Measurements from ENCODE around the gene NTRK3.

Gene NTRK3

DNA sequence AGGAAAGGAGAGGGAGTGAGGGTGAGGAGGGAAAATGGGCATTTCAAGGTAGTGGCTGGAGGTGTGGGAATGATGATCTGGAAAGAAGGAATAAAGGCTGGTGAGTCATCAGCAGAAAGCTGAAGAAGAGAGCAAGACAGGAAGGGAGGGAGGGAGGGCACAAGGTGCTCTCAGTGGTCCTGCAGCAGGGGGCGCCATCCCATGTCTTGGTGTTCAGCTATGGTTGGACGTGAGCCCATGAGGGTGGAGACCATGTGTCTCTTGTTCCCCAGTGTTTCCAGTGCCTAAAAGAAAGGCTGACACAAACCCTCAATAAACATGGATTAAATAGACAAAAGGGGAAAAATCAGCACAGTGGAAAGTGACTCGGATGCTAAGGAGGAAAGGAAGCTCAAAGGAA is 228.5 kb downstream of the NTRK3 start:
- no peak for DNase-seq (ENCODE audit: low spot score)

DNA sequence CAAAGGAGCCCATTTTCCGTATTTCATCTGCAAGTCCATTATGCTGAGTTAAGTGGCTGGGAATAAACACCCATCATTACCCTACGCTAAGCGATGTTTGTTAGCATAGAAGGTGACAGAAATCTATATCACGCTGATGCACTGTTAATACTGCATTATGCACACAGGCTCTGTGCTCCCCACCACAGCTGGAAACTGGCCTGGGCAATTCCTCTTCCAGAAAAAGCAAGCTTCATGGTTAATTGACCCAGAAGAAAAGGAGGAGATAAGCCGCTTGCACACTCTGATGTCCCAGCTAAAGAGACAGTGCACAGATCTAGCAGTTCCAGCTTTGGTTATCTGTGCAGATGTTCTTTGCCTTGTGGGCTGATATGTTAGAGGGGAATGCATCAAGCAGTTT is 232.6 kb downstream of the NTRK3 start:
- DNase-seq (ENCODE audit: low spot score): no peak

DNA sequence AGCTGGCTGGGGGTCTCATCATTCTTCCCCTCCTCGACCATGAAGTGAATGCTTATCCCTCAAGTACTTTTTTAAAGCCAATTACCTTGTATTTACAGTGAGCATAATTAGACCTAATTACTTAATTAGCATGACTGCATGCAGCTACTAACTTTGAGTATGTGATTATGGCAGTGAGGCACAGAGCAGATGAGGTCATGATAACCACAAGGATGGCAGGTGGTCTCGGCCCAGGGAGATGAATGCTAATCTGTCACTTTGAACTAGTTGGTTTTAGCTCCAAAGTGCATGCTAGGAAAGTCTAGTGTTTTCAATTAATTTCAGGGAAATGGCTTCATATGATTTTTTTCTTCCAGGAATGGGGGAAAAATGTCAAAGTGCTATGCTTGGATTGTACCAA is 233.8 kb downstream of the NTRK3 start:
- DNase-seq (ENCODE audit: low spot score): no peak

DNA sequence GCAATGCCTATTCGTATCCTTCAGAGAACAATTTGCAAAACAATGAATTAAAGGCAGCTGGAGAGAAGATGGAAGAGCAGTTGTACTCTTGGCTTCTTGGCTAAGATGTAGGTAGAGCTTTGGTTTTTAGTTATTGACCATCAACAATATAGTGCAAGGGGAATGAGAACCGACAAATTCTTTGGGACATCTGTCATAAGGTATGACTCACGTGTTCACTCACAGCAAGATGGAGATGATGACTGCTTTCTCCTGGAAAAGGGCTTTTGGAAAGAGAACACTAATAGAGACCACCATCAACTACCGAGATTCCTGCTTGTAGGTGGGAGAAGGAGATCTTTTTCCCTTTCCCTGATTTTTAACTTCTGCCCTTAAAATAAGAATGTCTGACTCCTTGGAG is 234.9 kb downstream of the NTRK3 start:
- no peak for DNase-seq (ENCODE audit: low spot score)

DNA sequence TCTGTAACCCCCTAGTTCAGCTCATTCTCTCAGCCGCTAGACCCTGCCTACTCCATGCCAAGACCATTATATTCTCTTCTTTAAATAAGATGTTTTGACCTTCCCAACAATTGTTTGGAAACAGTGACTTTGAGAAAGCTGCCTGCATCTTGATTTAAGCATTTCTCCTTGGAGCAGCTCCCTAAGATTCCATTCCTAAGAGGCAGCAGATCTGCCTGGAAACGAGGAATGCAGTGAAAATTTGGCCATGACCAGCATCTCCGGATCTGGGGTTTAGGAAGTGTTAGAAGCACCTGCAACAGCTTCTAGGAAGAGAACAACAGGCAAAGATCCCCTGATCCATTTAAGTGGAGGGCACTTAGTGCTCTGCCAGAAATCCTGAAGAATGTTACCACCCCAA is 235.7 kb downstream of the NTRK3 start:
- DNase-seq (ENCODE audit: low spot score): no peak

DNA sequence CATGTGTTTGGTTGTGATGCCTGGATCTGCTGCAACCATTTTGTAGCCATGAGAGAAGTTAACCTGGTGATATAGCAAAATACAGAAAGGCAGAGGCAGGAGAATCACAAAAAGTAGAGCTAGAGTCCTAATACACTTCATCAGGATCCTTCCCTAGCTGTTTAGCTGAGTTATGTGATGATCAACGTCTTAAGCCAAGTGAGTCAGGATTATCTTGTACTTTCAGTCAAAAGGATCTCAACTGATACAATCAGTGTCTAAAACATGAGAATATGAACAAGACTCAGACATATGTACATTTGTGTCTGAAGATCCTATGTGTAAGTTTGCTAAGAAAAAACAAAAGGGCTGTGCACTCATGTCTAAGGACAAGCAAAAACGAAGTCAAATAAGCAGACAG is 236.9 kb downstream of the NTRK3 start:
- no peak for DNase-seq (ENCODE audit: low spot score)

DNA sequence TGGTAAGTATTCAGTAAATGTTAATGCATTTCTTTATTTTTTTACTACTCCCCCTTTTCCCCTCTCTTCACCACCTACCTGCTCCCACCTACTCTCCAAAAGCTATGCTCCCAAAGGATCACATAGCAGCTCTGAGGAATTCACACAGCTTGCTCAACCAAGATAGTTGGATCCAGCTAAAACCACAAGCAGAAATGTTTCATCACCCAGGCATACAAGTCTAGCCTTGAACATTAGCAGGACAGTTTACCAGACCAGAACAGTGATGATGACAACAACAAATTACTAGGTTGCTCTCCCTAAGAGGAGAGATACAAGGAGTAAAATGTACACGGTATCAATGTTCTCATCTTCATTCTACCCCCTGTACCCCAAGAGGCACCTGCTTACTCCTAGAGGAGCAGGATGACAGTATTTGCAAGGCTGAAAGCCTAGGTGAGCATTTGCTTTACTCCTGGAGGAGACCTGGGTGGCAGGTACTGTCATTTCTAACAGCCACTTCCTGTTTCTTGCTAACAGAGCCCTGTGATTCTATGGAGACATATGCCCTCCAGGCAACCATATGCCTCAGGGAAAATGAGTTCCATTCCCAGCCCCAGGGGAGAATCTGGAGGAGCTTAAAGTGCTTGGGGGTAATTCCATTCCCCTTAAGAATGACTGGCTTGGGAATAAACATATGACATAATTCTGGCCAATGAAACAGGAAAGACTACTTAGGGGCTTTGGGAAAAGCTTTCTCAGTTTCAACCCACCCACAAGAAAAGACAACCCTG is 237.5 kb downstream of the NTRK3 start:
- no peak for DNase-seq (ENCODE audit: low spot score)

DNA sequence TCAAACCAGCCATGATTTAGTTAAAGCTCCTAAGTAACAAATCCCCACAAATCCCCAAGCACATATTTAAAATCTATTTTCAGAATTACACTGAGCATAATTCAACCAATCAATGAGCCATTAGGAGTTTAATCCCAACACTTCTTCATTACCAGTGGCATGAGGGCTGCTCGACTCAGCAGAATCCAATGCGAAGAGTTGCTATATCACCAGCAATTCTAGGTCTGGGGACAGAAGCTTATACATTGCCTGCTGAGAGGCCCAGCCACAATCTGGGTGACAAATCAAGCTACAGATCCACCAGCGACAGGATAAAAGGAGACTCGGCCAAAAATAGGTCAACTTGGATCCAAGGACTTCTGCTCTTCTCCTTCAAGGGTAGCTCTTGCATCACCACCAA is 238.8 kb downstream of the NTRK3 start:
- DNase-seq (ENCODE audit: low spot score): no peak

DNA sequence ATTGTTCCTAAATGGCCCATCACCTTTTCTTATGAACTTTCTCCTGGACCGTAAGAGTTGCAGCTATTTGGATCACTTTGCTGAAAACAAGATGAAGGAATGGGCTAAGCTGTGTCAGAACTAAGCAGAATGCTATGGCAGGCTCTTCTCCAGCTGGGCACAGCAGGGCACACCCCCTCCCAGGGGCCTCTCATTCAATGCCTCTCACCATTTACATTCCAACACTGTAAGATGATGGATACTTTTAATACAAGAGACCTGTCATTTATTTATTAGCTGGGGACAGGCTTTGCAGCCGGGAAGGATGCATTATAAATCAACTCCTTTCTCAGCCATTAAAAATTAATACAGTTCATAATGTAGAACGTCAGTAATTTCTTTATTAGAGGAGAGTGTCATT is 240.1 kb downstream of the NTRK3 start:
- no peak for DNase-seq (ENCODE audit: low spot score)

DNA sequence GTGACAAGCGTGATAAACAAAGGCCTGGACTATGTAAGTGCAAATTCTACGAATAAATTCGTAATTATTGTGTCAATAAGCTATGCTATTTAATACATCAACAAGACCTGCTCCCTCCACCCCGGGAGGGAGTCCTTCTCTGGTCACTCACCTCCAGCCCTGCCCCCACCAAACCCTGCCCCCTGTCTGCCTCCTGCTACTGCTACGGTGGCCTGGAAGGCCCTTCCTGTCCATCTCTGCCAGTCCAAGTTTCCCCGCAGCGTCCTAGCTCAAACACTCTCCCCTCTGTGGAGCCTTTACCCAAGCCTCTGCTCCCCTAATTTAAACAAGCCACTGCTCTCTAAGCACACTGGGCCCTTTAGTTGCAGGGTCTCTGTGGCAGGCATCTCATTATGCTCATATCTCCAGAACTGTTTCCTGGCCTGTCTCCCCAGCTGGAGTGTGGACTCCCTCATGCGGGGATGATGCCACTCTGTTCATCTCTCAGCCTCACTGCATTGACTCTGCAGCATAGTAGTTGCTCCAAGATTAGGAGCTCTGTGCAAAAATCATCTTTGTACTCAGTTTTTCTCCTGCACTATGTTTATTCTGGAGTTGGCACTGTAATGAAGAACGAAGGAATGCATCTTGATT is 241.2 kb downstream of the NTRK3 start:
- DNase-seq (ENCODE audit: low spot score): no peak

DNA sequence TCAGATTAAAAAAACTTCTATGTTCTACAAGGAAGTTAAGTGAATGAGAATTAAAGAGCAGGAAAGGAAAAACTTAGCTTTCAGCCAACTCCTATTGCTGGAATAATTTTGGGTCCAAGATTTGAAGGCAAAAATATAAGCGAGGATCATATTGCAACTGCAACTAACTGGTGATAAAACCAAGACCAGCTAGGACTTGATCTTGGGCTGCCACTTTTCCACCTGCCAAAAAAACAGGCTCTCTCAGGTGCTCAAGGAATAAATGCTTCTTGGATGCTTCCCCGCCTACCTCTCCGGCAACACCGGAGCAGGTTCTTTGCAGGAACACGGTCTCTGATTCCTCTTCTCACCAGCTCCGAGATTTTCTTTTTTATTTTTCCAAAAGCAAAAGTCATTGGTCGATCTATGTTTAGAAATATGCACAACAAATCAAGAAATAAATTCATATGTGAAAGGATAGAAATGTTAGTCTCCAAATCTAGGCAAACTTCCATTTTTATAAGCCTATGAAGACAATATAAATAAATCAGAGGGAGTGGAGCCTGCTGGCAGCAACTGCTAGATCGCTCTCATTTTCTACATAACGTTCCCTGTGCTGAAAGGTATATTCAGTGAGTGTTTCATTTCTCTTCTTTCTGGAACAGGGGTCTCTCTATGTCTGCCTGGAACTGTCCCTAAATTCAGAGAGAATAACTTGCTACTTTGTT is 241.9 kb downstream of the NTRK3 start:
- DNase-seq (ENCODE audit: low spot score): no peak

DNA sequence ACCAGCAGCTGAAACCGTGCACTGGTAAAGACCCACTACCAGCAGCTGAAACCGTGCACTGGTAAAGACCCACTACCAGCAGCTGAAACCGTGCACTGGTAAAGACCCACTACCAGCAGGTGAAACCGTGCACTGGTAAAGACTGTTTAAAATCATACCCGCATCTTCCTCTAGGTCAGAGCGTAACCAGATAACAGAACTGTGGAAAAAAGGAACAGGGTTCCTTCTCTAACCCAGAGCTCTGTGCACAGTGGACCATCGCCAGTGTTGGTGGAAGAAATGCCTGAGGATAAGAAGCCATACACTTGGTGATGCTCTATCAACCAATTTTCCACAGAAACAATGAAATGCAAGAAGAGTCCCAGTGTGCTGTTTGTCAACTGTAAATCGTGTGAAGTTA is 243.4 kb downstream of the NTRK3 start:
- no peak for DNase-seq (ENCODE audit: low spot score)

DNA sequence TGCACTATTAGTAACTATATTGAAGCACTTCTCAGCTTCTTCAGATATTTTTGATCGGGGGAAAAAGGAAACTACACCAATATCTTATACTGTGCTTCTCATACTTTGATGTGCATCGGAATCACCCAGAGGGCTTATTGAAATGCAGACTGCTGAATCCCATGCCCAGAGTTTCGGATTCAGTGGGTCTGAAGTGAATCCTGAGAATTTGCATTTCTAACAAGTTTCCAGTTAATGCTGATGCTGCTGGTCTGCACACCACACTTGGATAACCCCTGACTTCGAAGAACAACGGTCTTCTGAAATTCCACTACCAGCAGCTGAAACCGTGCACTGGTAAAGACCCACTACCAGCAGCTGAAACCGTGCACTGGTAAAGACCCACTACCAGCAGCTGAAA is 243.9 kb downstream of the NTRK3 start:
- no peak for DNase-seq (ENCODE audit: low spot score)

DNA sequence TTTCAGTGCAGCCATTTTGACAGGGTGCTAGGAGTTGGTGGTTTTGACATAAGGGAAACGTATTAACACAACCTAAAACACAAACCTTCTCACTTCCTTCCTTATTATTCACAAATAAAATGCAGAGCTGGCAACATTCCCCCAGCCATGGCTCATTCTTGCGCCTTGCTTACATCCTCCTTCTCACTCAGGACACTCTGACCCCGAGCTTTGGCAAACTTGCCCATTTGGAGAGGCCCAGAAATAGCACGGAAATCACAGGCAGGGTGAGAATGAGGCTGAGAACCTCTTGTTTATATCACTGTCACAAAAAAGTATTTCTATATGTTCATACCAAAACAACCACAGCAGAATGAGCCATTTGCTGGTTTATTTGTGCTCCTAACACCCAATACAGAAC is 244.3 kb downstream of the NTRK3 start:
- DNase-seq (ENCODE audit: low spot score): no peak

DNA sequence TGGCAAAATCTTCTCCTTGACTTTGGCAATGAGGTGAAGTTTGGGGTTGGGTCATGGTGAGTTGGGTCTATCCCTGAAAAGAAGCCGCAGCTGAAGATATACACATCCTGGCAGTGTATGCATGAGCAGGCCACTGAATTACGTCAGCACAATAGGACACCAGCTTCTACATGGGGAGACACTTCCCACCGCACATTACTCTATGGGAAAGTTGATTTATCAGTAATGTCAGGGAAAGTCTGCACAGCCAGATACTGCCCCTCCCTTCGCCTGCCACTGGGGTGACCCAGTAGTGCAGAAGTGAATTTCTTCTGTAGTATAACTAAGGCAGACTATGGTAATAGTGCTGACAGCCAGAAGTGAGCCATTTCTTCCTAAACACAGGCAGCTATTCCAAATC is 245.0 kb downstream of the NTRK3 start:
- DNase-seq (ENCODE audit: low spot score): no peak

DNA sequence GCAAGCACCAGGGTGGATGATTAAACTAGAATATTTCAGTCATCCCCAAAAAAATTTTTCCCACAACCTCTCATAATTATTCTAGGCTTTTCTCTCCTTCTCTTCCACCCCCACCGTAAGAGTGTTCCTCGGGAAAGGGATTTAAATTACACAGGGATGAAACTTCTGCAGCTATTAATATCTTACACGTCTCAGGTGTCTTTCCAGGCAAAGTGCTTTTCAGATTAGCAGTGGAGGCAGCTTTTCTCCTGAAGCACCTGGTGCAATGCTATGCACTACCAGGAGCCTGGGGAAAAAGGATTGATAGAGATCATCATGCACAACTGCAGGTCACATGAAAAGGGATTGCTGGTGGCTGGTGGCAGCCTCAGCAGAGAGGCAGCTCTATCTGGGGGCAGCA is 250.4 kb downstream of the NTRK3 start:
- DNase-seq (ENCODE audit: low spot score): no peak

DNA sequence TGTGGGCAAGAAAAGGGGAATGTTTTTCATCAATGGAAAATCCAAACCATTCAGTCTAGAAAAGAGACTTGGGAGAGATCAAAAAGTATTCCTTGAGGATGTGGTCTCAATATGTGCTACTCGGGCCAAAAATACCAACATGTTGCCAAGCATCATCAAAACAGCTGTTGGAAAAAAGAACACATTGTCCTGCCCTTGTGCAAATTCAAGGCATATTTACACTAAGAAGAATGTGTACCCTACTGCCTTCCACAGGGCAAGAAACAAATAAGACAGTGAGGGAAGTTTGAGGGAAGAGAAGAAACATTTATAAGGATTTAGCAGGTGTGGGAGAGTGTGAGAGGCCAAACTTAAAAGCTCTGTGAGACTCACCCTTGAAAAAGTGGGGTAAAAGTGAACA is 252.1 kb downstream of the NTRK3 start:
- no peak for DNase-seq (ENCODE audit: low spot score)

DNA sequence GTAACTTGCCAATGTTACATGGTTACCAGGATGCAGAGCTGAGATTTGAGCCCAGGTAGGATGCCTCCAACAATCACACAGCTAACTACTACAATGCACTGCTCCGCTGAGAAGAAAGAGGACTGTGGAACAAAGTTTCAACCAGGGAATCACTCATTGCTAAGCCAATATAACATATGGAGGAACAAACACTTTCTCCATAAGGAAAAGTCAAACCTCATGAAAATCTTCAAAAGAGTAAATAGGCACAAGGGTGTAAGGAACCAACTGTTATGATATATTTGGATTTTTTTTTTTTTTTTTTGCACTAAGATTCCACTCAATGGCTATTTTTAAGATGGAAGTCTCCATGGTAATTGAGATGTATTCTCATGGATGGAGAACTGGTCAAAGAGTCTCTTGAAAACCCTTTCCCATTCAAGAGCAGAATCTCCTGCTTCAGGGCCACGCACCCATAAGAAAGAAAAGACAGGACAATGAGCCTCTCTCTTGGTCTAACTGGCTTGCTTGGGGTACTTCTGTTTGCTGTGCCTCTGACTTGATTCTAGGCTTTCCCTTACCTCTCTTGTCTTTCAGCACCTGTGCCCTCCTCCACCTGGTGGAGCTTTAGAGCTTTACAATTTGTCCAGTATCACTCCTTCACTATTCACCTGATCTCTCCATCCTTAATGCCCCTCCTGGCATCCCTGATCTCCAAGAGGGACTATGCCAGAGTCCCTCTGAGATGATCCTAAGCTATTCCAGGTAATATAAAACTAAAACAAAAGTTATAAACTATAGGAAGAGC is 252.8 kb downstream of the NTRK3 start:
- DNase-seq (ENCODE audit: low spot score): no peak

DNA sequence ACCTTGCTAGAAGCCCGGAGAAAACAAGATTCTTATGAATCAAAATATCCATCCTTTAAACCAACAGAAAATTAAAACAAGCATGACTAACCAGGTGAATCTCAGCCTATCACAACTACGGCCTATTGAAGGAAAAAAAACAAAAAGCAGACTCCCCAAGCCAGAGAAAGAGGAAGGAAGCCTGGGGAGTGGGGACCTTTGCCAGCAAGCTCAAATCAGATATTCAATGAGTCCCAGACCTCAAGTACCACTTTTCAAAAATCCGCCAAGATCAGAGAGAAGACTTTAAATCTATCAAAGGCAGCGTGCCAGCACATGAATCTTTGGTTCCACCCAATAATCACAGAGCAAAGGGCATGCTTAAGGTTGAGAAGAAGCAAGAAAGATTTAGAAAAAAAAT is 253.8 kb downstream of the NTRK3 start:
- no peak for DNase-seq (ENCODE audit: low spot score)

DNA sequence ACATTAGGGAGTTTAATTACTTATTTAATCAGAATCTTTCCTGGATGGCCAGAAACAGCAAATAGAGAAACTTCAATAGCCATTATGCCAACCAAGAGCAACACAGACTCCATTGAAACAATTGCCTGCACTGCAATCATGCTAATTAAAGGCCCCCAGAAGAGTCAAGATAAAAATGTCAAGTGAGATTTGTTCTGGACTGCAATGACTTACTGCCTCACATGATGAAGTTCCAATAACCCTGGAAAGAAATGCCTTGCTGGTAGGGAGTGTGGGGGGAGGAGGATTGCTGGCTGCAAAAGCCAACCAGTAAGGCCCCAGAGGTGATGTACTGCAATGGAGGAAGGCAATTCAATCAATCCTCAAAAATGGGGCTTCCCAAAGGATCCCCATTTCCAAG is 257.9 kb downstream of the NTRK3 start:
- no peak for DNase-seq (ENCODE audit: low spot score)

DNA sequence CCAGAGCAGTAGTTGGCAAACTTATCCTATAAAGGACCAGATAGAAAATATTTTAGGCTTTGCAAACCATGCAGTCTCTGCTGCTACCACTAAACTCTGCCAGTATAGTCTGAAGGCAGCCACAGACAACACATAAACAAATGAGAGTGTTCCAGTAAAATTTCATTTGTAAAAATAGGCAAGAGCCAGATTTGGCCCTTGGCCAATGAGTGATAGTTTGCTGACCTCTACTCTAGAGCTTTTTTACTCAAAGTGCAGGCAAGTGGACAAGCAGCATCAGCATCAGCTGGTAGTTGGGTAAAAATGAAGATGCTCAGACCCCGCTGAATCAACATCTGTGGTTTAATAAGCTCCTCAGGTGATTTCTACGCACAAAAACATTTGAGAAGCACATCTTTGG is 269.8 kb downstream of the NTRK3 start:
- no peak for DNase-seq (ENCODE audit: low spot score)

DNA sequence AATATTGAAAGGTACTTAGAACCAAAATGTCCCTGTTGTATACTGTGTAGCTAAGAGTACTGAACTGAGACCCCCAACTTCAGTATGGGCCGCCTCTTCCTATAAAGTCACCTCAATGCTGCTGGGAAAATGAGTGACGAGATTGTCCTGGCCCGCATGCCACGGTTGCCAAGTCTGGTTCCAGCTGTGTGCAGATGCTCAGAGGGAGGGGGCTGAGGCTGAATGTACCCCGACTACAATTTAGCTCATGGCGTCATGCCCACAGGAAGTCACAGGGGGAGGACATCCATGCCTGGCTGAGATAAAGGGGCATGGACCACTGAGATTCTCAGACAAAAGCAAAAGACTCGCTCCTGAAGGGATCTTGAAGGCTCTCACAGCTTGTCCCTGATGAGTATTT is 271.1 kb downstream of the NTRK3 start:
- no peak for DNase-seq (ENCODE audit: low spot score)

DNA sequence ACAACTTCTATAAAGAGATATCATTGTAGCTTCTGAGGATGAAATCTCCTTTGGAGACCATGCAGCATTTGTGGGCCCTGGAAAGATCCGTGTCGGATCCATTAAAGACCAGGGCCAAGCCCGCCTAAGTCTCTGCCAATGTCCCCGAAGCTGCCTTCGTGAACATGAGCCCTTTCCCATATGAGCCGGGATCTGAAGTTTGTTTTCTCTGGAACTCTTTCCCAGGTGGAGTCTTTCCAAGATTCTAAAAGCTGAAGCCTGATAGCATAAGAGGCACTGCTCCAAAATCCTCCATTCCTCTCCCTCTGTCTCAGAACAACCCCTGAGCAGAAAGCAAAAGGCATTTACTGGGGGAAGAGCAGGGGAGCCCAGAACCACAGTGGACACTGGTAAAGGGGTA is 274.6 kb downstream of the NTRK3 start:
- no peak for DNase-seq (ENCODE audit: low spot score)

All from NAMALWA (cell line).